GM12891 (cell line): ENCODE results near the gene MS4A8. TPM values are rescaled to one million over a fixed set of nuclear protein-coding genes. Genes with fewer than 3 reads are reported as not detected.
"Not testable (repeated sequence)": the region's sequence is repeated elsewhere in the genome, so short reads cannot be mapped to it uniquely, and the experiment has no call there.

Experiments
- DNase-seq: peaks from one replicate; pipeline ENCODE4 v3.0.0; 2011; ENCODE audit warnings: low spot score; ENCODE audit not compliant: insufficient read length
- FAIRE-seq: peaks from 2 replicates; lab custom pipeline; 2011; peaks lifted over from hg19 to GRCh38; lab: Jason Lieb, UNC
- PAX5 ChIP-seq: IDR thresholded peaks from 2 replicates; pipeline ENCODE4 v1.6.1; 2011; ENCODE audit warnings: low read length, moderate library complexity, mild to moderate bottlenecking; ENCODE audit not compliant: insufficient read depth, severe bottlenecking
- POLR2A ChIP-seq: IDR thresholded peaks from 2 replicates; pipeline ENCODE4 v1.6.1; 2011; ENCODE audit warnings: low read depth, low read length, control low read depth
- POLR2AphosphoS5 ChIP-seq: IDR thresholded peaks from 2 replicates; pipeline ENCODE4 v1.6.1; 2011; ENCODE audit warnings: low read depth, low read length, control low read depth
- POU2F2 ChIP-seq: IDR thresholded peaks from 2 replicates; pipeline ENCODE4 v1.6.1; 2011; ENCODE audit warnings: low read depth, mild to moderate bottlenecking, control low read depth, low read length, moderate library complexity
- SPI1 ChIP-seq: IDR thresholded peaks from 2 replicates; pipeline ENCODE4 v1.6.1; 2011; ENCODE audit warnings: low read depth, low read length, control low read depth
- TAF1 ChIP-seq: IDR thresholded peaks from 2 replicates; pipeline ENCODE4 v1.6.1; 2011; ENCODE audit warnings: low read depth, low read length, control low read depth
- polyA plus RNA-seq: library from polyadenylated mRNA; unstranded; fragments of >200 nt; gene quantifications from one replicate; pipeline ENCODE4 v1.2.1, GENCODE V29; 2012; ENCODE audit warnings: low read depth, missing spikeins, inconsistent platforms; ENCODE audit not compliant: missing spikeins

Gene MS4A8
- polyA plus RNA-seq, result 0.14 TPM

- no peak for FAIRE-seq
- no peak for DNase-seq
Observed at GRCh38 chr11:60699284-60699691, at the start of gene MS4A8. TSS of gene MS4A8 (plus strand) at chr11:60699612. CDS start at chr11:60700861, 1,249 bp downstream.

GRCh38 chr11:60657888-60658287 is 41.5 kb upstream of the MS4A8 start:
- DNase-seq (no peak), FAIRE-seq (no peak)

More at GRCh38 chr11:60699284-60699691, at the start of gene MS4A8:
- no peak for TF ChIP-seq POLR2AphosphoS5
- no peak for TF ChIP-seq POU2F2
- TF ChIP-seq TAF1, result no peak
- TF ChIP-seq PAX5, result no peak
- TF ChIP-seq POLR2A, result no peak
- TF ChIP-seq SPI1, result no peak

GRCh38 chr11:60658409-60658808 is 41.0 kb upstream of the MS4A8 start:
- DNase-seq (no peak), FAIRE-seq (no peak)
- no peak for TF ChIP-seq POLR2AphosphoS5

More at GRCh38 chr11:60657888-60658287, 41.5 kb upstream of the MS4A8 start:
- TF ChIP-seq TAF1 (no peak), POU2F2 (no peak), POLR2A (no peak), SPI1 (no peak), PAX5 (no peak), POLR2AphosphoS5 (no peak)

- no peak for TF ChIP-seq PAX5
- no peak for TF ChIP-seq POU2F2
- no peak for TF ChIP-seq POLR2AphosphoS5
- no peak for TF ChIP-seq POLR2A
- TF ChIP-seq SPI1, result no peak
- TF ChIP-seq TAF1, result no peak
- FAIRE-seq, result no peak
- no peak for DNase-seq
Observed at GRCh38 chr11:60672255-60672654, 27.2 kb upstream of the MS4A8 start.

GRCh38 chr11:60678231-60678630 is 21.2 kb upstream of the MS4A8 start:
- DNase-seq, FAIRE-seq: not testable (repeated sequence)

GRCh38 chr11:60679879-60680278 is 19.5 kb upstream of the MS4A8 start:
- DNase-seq, result no peak
- FAIRE-seq, result no peak
- TF ChIP-seq TAF1 (no peak), PAX5 (no peak), SPI1 (no peak), POLR2AphosphoS5 (no peak), POU2F2 (no peak), POLR2A (no peak)

GRCh38 chr11:60680455-60681119 is 18.8 kb upstream of the MS4A8 start:
- TF ChIP-seq POLR2AphosphoS5, result no peak
- no peak for TF ChIP-seq PAX5
- no peak for TF ChIP-seq POLR2A
- no peak for TF ChIP-seq SPI1
- TF ChIP-seq TAF1, result no peak
- TF ChIP-seq POU2F2, result no peak
- FAIRE-seq (no peak), DNase-seq (no peak)

- peak; percentile 78 for TF ChIP-seq SPI1
- not testable (repeated sequence) for DNase-seq
- FAIRE-seq, result peak; percentile 91
Observed at GRCh38 chr11:60684541-60684848, 14.9 kb upstream of the MS4A8 start.

- FAIRE-seq (no peak), DNase-seq (no peak)
- TF ChIP-seq POLR2AphosphoS5 (no peak), POLR2A (no peak), TAF1 (no peak), PAX5 (no peak), POU2F2 (no peak), SPI1 (no peak)
Observed at GRCh38 chr11:60691661-60692060, 7.8 kb upstream of the MS4A8 start.

- TF ChIP-seq PAX5 (no peak), POLR2AphosphoS5 (no peak), SPI1 (no peak), POLR2A (no peak), TAF1 (no peak), POU2F2 (no peak)
- FAIRE-seq, result no peak
- no peak for DNase-seq
Observed at GRCh38 chr11:60699936-60700335, 524 bp downstream of the MS4A8 start.
